Glomerular visceral epithelial cell (primary cell): Measurements from ENCODE around the gene PIM1.
A peak's percentile ranks its signal among the peaks of the same experiment; 100 is the strongest.

Source experiments
- DNase-seq: peaks from one replicate; pipeline ENCODE4 v3.0.0-alpha.2; 2016; ENCODE audit errors: extremely low spot score

The PIM1 gene

GRCh38 chr6:37222125-37222967, 52.4 kb downstream of the PIM1 start:
- DNase-seq: peak; percentile 96

DNA sequence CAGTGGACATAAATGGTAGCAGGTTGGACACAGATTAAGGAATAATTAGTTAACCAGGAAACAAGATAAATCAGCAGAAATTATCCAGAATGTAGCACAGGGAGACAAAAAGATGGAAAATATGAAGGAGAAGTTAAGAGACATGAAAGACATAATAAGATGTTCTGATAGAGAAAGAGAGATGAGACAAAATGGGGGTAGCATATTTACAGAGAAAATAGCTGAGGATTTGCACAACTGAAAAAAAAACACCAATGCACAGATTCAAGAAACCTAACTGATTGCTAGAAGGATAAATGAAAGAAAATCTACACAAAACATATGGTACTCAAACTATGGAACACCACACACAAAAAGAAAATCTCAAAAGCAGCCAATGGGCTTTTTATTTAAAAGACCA, 53.0 kb downstream of the PIM1 start:
- DNase-seq: no peak
